ENCODE results near the gene PEX11B. TPM values are rescaled to one million over a fixed set of nuclear protein-coding genes. Genes with fewer than 3 reads are reported as not detected.
A peak's percentile ranks its signal among the peaks of the same experiment; 100 is the strongest.

PEX11B gene
- 10 to 100 TPM; 52.7 to 64.8 (median 63.1) TPM for polyA plus RNA-seq (ENCODE audit: insufficient read length in 4 of 4)

- peak; percentile 84 to 87 (median 86) for DNase-seq (ENCODE audit: low read depth in 4 of 4, low spot score in 3 of 4)
Measured at GRCh38 chr1:145918144-145918991, at the start of gene PEX11B. PEX11B (minus strand) TSS chr1:145918717; CDS start chr1:145918688, 29 bp downstream.

GRCh38 chr1:145967288-145967687, 48.8 kb upstream of the PEX11B start:
- no peak for DNase-seq (ENCODE audit: low read depth in 4 of 4, low spot score in 3 of 4)

GRCh38 chr1:145965119-145965744, 46.7 kb upstream of the PEX11B start:
- DNase-seq (ENCODE audit: low read depth in 4 of 4, low spot score in 3 of 4) = no peak

- DNase-seq (ENCODE audit: low read depth in 4 of 4, low spot score in 3 of 4) = peak; percentile 87 to 95 (median 95)
Measured at GRCh38 chr1:145964328-145965118, 46.0 kb upstream of the PEX11B start, which contains the start of the genes ANKRD34A and POLR3GL. ANKRD34A (minus strand) TSS chr1:145964575; CDS start chr1:145961759, 2,816 bp downstream. POLR3GL (plus strand) TSS chr1:145964690; CDS start chr1:145974866, 10,176 bp downstream.

GRCh38 chr1:145963265-145964019, 44.9 kb upstream of the PEX11B start:
- no peak for DNase-seq (ENCODE audit: low read depth in 4 of 4, low spot score in 3 of 4)

- DNase-seq (ENCODE audit: low read depth in 4 of 4, low spot score in 3 of 4) = no peak
Measured at GRCh38 chr1:145962157-145963102, 43.9 kb upstream of the PEX11B start.

GRCh38 chr1:145961425-145962156, 43.1 kb upstream of the PEX11B start:
- no peak for DNase-seq (ENCODE audit: low read depth in 4 of 4, low spot score in 3 of 4)

- DNase-seq (ENCODE audit: low read depth in 4 of 4, low spot score in 3 of 4) = no peak
Measured at GRCh38 chr1:145961109-145961424, 42.5 kb upstream of the PEX11B start.

- no peak for DNase-seq (ENCODE audit: low read depth in 4 of 4, low spot score in 3 of 4)
Measured at GRCh38 chr1:145960468-145961108, 42.1 kb upstream of the PEX11B start.

GRCh38 chr1:145959957-145960467, 41.5 kb upstream of the PEX11B start:
- DNase-seq (ENCODE audit: low read depth in 4 of 4, low spot score in 3 of 4) = no peak

GRCh38 chr1:145959333-145959732, 40.8 kb upstream of the PEX11B start:
- no peak for DNase-seq (ENCODE audit: low read depth in 4 of 4, low spot score in 3 of 4)

- DNase-seq (ENCODE audit: low read depth in 4 of 4, low spot score in 3 of 4) = no peak
Measured at GRCh38 chr1:145958734-145959133, 40.2 kb upstream of the PEX11B start.

- DNase-seq (ENCODE audit: low read depth in 4 of 4, low spot score in 3 of 4) = peak; percentile 90 to 93 (median 92)
Measured at GRCh38 chr1:145957443-145958319, 39.2 kb upstream of the PEX11B start, which contains the start of gene LIX1L. LIX1L (minus strand) TSS chr1:145958017; CDS start chr1:145957927, 90 bp downstream.

GRCh38 chr1:145956781-145957442, 38.4 kb upstream of the PEX11B start:
- DNase-seq (ENCODE audit: low read depth in 4 of 4, low spot score in 3 of 4) = no peak

- DNase-seq (ENCODE audit: low read depth in 4 of 4, low spot score in 3 of 4) = no peak
Measured at GRCh38 chr1:145956361-145956760, 37.8 kb upstream of the PEX11B start.

- DNase-seq (ENCODE audit: low read depth in 4 of 4, low spot score in 3 of 4) = no peak
Measured at GRCh38 chr1:145955436-145955835, 36.9 kb upstream of the PEX11B start.

Data from right renal pelvis (tissue), 4 donors.